Muscle of leg (tissue), 11 donors: ENCODE measurements around the gene YTHDF1. TPM values are rescaled to one million over a fixed set of nuclear protein-coding genes. Genes with fewer than 3 reads are reported as not detected.
"Not testable (repeated sequence)": the region's sequence is repeated elsewhere in the genome, so short reads cannot be mapped to it uniquely, and the experiment has no call there.

Experiments
- DNase-seq: peaks from one replicate; pipeline ENCODE4 v3.0.0; 2013
- H3K27ac ChIP-seq: one replicate; pipeline ENCODE4 v1.5.1; 2013; ENCODE audit warnings: mild to moderate bottlenecking, low read length, control low read depth
- H3K27me3 ChIP-seq: one replicate; pipeline ENCODE4 v1.6.1; 2013; ENCODE audit warnings: low read length; ENCODE audit not compliant: control insufficient read depth, insufficient read depth
- H3K36me3 ChIP-seq: one replicate; pipeline ENCODE4 v1.6.1; 2013; ENCODE audit warnings: low read length; ENCODE audit not compliant: control insufficient read depth, insufficient read depth
- H3K4me1 ChIP-seq: one replicate; pipeline ENCODE4 v1.6.1; 2013; ENCODE audit warnings: low read length; ENCODE audit not compliant: control insufficient read depth, insufficient read depth
- H3K4me3 ChIP-seq: one replicate; pipeline ENCODE4 v1.5.1; 2013; ENCODE audit warnings: low read length, control low read depth
- H3K9me3 ChIP-seq: replicated peaks from 2 replicates; pipeline ENCODE4 v1.6.1; 2013; ENCODE audit warnings: low read depth, low read length; ENCODE audit not compliant: control insufficient read depth
- WGBS: methylation state at CpG from one replicate; pipeline ENCODE4 v1.1.5; 2013; ENCODE audit warnings: missing lambda C conversion rate; ENCODE audit not compliant: insufficient coverage; 5-methylcytosine and 5-hydroxymethylcytosine counted together
- polyA plus RNA-seq, 8 donors: library from polyadenylated mRNA; unstranded; fragments of 120-200 nt; gene quantifications; one replicate each; pipeline versions ENCODE4 v1.2.1 to v1.2.3, GENCODE V29; 2013; ENCODE audit warnings: inconsistent platforms in 1 of 8, low replicate concordance in 1 of 8; ENCODE audit not compliant: insufficient read length in 8 of 8, insufficient read depth in 1 of 8
- total RNA-seq: library from RNA; stranded (reverse); fragments of 120-200 nt; gene quantifications from one replicate; pipeline ENCODE4 v1.2.4, GENCODE V29; 2013

Gene YTHDF1
- total and polyA plus RNA-seq, 9 donors: 16.8 to 34.7 (median 28.4) TPM

GRCh38 chr20:63251350-63251749 is 35.4 kb upstream of the YTHDF1 start:
- peaks cover 50% of the 10 kb centered on the region for H3K4me1 ChIP-seq

DNA sequence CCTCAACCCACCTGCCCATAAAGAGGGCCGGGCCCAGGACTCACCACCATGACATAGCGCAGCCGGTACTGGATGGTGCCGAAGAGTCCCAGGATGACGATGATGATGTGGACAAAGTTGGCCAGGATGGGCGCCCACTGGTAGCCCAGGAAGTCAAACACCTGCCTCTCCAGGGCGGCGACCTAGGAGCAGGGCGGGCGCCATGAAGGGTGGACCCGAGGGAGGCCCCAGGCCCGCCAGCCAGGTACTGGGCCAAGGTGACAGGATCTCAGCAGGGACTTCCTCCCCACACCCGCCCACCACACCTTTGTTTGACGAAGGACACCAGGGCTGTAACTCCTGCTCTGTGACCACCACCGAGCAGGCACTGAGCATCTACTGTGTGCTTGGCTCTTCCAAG is 34.0 kb upstream of the YTHDF1 start:
- H3K9me3 ChIP-seq: no peaks in the 10 kb centered on the region
- peaks cover 37% of the 10 kb centered on the region for H3K36me3 ChIP-seq
- no peak overlapping the region for H3K4me3 ChIP-seq
- peaks cover 23% of the 10 kb centered on the region for H3K27me3 ChIP-seq
- no peak for DNase-seq
- peaks cover 36% of the 10 kb centered on the region for H3K4me1 ChIP-seq
- H3K27ac ChIP-seq: no peak overlapping the region
- 95% methylated on average over 14 of the region's 15 CpGs for WGBS

More at GRCh38 chr20:63251350-63251749, 35.4 kb upstream of the YTHDF1 start:
- not testable (repeated sequence) for H3K27ac ChIP-seq, H3K4me3 ChIP-seq, DNase-seq, H3K9me3 ChIP-seq
- peaks cover 30% of the 10 kb centered on the region for H3K27me3 ChIP-seq
- peaks cover 33% of the 10 kb centered on the region for H3K36me3 ChIP-seq
- WGBS: 40% methylated on average over 1 of the region's 14 CpGs

DNA sequence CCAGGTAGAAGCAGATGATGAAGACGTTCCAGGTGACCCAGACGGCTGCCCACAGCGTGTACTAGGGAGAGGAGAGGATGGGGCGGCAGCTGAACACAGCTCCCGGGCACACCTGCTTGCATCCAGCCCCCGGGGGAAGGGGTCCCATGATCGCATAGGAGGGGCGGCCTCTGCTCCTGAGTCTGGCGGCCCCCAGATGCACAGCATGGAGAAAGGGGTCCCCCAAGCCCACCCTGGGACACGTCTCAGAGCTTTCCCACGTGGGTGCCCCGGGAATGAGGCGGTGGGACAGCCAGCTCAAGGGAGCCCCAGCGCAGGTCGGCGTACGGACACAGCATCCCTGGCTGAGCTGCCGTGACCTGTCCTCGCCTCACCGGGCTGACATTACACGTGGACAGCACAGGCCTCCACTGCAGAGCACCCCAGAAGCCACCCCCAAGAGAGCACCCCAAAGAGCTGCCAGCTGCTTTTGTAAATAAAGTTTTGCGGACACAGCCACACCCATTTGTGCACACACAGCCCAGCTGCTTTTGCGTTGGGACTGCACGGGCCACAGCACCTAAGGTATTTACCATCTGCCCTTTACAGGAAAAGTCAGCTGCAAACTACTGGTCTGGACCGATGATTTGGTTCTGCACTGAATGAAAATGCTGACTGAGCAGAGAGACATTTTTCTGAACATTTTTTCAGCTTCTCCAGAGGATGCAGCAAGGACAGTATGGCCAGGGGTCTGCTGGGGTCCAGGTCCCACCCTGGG is 33.1 kb upstream of the YTHDF1 start:
- no peak for DNase-seq
- Histone ChIP-seq H3K9me3 (no peaks in the 10 kb centered on the region), H3K4me1 (peaks cover 32% of the 10 kb centered on the region), H3K36me3 (peaks cover 40% of the 10 kb centered on the region), H3K27ac (no peak overlapping the region), H3K4me3 (no peak overlapping the region), H3K27me3 (peaks cover 19% of the 10 kb centered on the region)
- 68% methylated on average over 25 of the region's 25 CpGs for WGBS

GRCh38 chr20:63247671-63248228 is 31.8 kb upstream of the YTHDF1 start:
- peaks cover 24% of the 10 kb centered on the region for H3K4me1 ChIP-seq
- peaks cover 11% of the 10 kb centered on the region for H3K27me3 ChIP-seq
- DNase-seq: no peak
- H3K9me3 ChIP-seq: no peaks in the 10 kb centered on the region
- WGBS: 73% methylated on average over 20 of the region's 24 CpGs
- no peak overlapping the region for H3K4me3 ChIP-seq
- H3K36me3 ChIP-seq: peaks cover 40% of the 10 kb centered on the region
- H3K27ac ChIP-seq: no peak overlapping the region

GRCh38 chr20:63246490-63247288 is 30.8 kb upstream of the YTHDF1 start:
- no peak for DNase-seq
- H3K27me3 ChIP-seq: peaks cover 5% of the 10 kb centered on the region
- peaks cover 17% of the 10 kb centered on the region for H3K4me1 ChIP-seq
- peaks cover 47% of the 10 kb centered on the region for H3K36me3 ChIP-seq
- H3K4me3 ChIP-seq: no peak overlapping the region
- H3K27ac ChIP-seq: no peak overlapping the region
- no peaks in the 10 kb centered on the region for H3K9me3 ChIP-seq
- WGBS: 46% methylated on average over 42 of the region's 50 CpGs

DNA sequence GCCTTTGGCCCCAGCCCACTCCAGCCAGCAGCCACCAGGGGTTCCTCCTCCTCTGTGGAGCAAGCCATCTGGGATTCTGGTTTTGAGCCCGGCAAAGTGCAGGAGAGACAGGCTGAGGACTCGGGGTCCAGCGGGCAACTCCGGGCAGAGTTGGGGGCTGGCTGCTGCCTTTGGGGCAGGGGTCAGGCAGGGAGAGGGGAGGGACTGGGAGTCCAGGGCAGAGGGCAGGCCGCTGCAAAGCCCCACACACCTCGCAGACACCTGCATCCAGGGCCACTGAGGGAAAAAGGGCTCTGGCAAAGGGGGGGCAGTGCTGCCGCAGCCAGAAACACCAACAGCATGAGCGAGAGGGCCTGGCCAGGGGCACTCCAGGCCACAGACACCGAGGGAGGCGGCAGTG is 28.5 kb upstream of the YTHDF1 start:
- 87% methylated on average over 7 of the region's 10 CpGs for WGBS
- no peak overlapping the region for H3K27ac ChIP-seq
- peaks cover 41% of the 10 kb centered on the region for H3K36me3 ChIP-seq
- peaks cover 26% of the 10 kb centered on the region for H3K4me1 ChIP-seq
- H3K4me3 ChIP-seq: no peak overlapping the region
- DNase-seq: no peak
- H3K27me3 ChIP-seq: peaks cover 5% of the 10 kb centered on the region
- H3K9me3 ChIP-seq: no peaks in the 10 kb centered on the region

GRCh38 chr20:63243604-63244247 is 27.8 kb upstream of the YTHDF1 start:
- Histone ChIP-seq H3K9me3 (no peaks in the 10 kb centered on the region), H3K27me3 (peaks cover 3% of the 10 kb centered on the region), H3K36me3 (peaks cover 36% of the 10 kb centered on the region), H3K4me3 (no peak overlapping the region), H3K27ac (no peak overlapping the region), H3K4me1 (peaks cover 34% of the 10 kb centered on the region)
- WGBS: 63% methylated on average over 22 of the region's 25 CpGs
- DNase-seq: no peak

GRCh38 chr20:63242736-63243135 is 26.8 kb upstream of the YTHDF1 start:
- DNase-seq: no peak
- H3K27me3 ChIP-seq: peaks cover 3% of the 10 kb centered on the region
- H3K9me3 ChIP-seq: no peaks in the 10 kb centered on the region

DNA sequence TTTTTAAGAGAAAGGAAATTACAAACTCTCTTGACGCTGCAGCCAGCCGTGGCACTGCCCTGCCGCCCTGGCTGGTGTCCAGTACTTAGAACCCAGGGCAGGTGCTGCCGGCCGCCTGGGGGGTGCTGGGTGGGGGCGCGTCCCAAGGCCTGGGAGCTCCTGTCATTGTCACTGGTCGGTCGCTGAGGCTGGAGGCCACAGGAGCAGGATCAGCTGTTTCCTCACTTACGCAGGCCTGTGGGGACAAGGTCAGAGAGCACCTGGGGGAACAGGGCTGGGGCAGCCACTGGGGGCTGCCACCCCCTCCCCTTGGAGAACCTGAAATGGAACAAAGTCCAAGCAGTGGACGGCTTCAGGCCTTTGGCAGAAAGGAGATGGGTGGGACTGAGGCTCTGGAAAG is 25.3 kb upstream of the YTHDF1 start:
- peaks cover 14% of the 10 kb centered on the region for H3K36me3 ChIP-seq
- no peak overlapping the region for H3K27ac ChIP-seq
- 39% methylated on average over 11 of the region's 11 CpGs for WGBS
- no peaks in the 10 kb centered on the region for H3K9me3 ChIP-seq
- no peaks in the 10 kb centered on the region for H3K27me3 ChIP-seq
- H3K4me3 ChIP-seq: no peak overlapping the region
- no peak for DNase-seq
- H3K4me1 ChIP-seq: peaks cover 32% of the 10 kb centered on the region

More at GRCh38 chr20:63242736-63243135, 26.8 kb upstream of the YTHDF1 start:
- WGBS: 89% methylated on average over 16 of the region's 21 CpGs
- Histone ChIP-seq H3K4me3 (no peak overlapping the region), H3K36me3 (peaks cover 26% of the 10 kb centered on the region), H3K4me1 (peaks cover 41% of the 10 kb centered on the region), H3K27ac (no peak overlapping the region)

GRCh38 chr20:63240004-63240403 is 24.1 kb upstream of the YTHDF1 start:
- no peak overlapping the region for H3K4me3 ChIP-seq
- H3K27me3 ChIP-seq: no peaks in the 10 kb centered on the region
- DNase-seq: no peak
- peaks cover 40% of the 10 kb centered on the region for H3K4me1 ChIP-seq
- no peak overlapping the region for H3K27ac ChIP-seq
- H3K36me3 ChIP-seq: peaks cover 11% of the 10 kb centered on the region
- 94% methylated on average over 5 of the region's 11 CpGs for WGBS
- H3K9me3 ChIP-seq: no peaks in the 10 kb centered on the region
